Lower leg skin (tissue), 4 donors: ENCODE results near the gene PLCG1. TPM values are rescaled to one million over a fixed set of nuclear protein-coding genes. Genes with fewer than 3 reads are reported as not detected.

Experiments used
- DNase-seq, 2 donors: peaks; one replicate each; pipeline ENCODE4 v3.0.0-alpha.2; 2019; ENCODE audit warnings: low spot score in 2 of 2
- H3K4me3 ChIP-seq: fragments of 200-600 bp; sonication (generic); 2 replicates; pipeline ENCODE4 v1.5.1; 2017; ENCODE audit warnings: mild to moderate bottlenecking, low read depth; ENCODE audit not compliant: poor library complexity, severe bottlenecking
- POLR2A ChIP-seq, 2 donors: fragments of 450-650 bp; IDR thresholded peaks; one replicate each; pipeline ENCODE4 v1.6.1; 2016 to 2017; ENCODE audit warnings: antibody characterized with exemption in 2 of 2, mild to moderate bottlenecking in 1 of 2, moderate library complexity in 1 of 2
- WGBS, 2 donors: methylation state at CpG; one replicate each; pipeline ENCODE4 v1.1.5; 2018; 5-methylcytosine and 5-hydroxymethylcytosine counted together
- intact Hi-C: fragments of 100-400 bp; cut with DNase I; formaldehyde crosslinking; loops from one replicate; pipeline ENCODE4 v1.15.0; 2023; ENCODE audit warnings: low total_unique reads
- total RNA-seq, 4 donors: library from RNA; depleted of rRNA; stranded (reverse); fragments of >200 nt; gene quantifications; one replicate each; pipeline ENCODE4 v1.1.0, GENCODE V29; 2016
- TF ChIP-seq, protein P1 (sequence below), 3 donors: fragments of 450-650 bp; IDR thresholded peaks; one replicate each; pipeline ENCODE4 v1.5.1; 2016; ENCODE audit warnings: antibody characterized with exemption in 3 of 3, mild to moderate bottlenecking in 3 of 3, moderate library complexity in 2 of 3

PLCG1 gene
- total RNA-seq, 4 donors from 2014 or later = 59.0 to 138 (median 72.5) TPM

DNA sequence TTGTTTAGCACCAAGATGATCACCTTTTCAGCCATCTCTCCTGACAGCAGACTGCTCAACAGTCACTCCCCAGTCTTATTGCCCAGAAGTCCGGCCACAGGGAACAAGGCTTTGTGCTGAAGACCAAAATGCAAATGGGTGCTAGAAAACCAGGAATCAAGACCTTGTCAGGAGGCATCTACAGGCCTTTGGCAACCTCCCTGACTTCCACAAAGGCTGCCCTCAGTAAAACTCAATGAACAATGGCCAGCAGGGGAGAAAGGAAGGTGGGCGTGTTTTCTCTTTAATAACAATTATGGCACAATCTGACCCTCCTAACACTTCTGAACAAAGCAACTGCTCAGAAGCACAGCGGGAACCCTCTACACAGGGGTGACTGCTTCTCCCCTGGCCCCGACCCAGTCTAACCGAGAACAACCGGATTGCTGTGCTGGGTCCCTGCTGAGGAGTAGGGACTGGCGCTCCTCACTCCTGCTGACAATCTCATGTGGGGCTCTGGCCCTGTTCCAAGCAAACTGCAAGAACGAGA, 41.6 kb downstream of the PLCG1 start:
- WGBS, 2 donors = 72 to 74% methylated on average over 8 of the region's 8 CpGs
- peak; percentile 14 to 69 for DNase-seq
- no peak overlapping the region for H3K4me3 ChIP-seq
- no peak for TF ChIP-seq POLR2A (IDR thresholded peaks at IDR 0.05)
- TF ChIP-seq, protein P1, sequence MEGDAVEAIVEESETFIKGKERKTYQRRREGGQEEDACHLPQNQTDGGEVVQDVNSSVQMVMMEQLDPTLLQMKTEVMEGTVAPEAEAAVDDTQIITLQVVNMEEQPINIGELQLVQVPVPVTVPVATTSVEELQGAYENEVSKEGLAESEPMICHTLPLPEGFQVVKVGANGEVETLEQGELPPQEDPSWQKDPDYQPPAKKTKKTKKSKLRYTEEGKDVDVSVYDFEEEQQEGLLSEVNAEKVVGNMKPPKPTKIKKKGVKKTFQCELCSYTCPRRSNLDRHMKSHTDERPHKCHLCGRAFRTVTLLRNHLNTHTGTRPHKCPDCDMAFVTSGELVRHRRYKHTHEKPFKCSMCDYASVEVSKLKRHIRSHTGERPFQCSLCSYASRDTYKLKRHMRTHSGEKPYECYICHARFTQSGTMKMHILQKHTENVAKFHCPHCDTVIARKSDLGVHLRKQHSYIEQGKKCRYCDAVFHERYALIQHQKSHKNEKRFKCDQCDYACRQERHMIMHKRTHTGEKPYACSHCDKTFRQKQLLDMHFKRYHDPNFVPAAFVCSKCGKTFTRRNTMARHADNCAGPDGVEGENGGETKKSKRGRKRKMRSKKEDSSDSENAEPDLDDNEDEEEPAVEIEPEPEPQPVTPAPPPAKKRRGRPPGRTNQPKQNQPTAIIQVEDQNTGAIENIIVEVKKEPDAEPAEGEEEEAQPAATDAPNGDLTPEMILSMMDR (IDR thresholded peaks at IDR 0.05) = no peak
- intact Hi-C loops = loop anchor here (10.0 kb wide), 1 partner anchor 66 kb away; no protein-coding TSS in a partner anchor

DNA sequence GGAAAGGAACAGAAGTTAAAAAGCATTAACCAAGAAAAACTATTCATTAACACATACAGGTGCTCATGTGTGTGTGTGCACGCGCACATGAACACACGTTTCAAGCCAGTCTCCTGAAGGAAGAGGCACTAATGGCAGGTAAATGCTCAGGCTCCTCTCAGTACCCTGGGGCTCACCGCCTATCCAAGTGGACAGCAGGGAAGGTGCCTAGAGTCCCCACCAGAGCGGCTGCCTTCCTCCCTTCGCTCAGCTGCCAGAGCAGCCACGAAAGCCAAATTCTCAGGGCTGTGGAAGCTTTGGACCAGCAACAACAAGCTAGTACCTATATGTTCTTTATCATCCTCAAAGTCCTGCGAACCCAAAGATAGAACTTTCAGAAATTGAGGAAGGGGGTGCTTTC, 42.6 kb downstream of the PLCG1 start:
- H3K4me3 ChIP-seq = no peak overlapping the region
- DNase-seq = peak; percentile 6 to 50
- intact Hi-C loops = loop anchor here (10.0 kb wide), 1 partner anchor 65 kb away; no protein-coding TSS in a partner anchor
- WGBS, 2 donors = 97 to 99% methylated on average over 8 of the region's 8 CpGs
- TF ChIP-seq, protein P1 (IDR thresholded peaks at IDR 0.05) = no peak
- no peak for TF ChIP-seq POLR2A (IDR thresholded peaks at IDR 0.05)

DNA sequence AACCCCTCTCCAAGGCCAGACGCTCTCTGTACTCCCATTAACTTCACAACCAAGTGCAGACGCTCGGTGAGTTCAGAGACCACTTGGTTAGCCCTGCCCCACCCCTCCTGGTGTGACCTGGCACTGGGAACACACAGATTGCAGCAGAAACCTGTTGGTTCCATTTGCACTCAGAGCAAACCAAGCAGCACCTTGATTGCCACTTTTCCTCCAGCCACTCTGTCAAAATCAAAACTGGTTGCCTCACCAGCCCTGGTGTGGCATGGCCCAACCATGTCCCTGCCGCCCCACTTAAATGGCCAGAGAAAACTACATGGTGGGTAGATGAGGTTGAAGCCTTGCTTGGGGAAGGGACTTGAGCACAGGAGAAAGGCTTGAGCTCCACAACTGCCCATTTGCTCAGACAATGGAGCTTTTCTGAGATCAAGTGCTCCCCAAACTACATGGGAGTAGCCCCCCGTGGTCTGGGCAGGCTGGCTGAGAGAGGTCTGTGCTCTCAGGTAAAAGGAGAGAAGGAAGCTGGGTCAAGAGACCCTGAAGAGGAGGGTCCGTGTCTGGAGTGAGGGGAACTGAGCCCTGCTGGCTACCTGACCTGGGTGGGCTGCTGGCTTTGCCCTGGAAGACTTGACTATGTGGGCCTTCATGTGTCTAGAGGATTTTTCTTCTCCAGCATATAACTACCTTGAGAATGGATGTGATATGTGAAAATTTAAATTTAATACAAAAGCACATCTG, 43.4 kb downstream of the PLCG1 start:
- 92 to 96% methylated on average over 6 of the region's 6 CpGs for WGBS, 2 donors
- peak; percentile 6 to 72 for DNase-seq
- intact Hi-C loops = no loop called here
- H3K4me3 ChIP-seq = no peak overlapping the region
- no peak for TF ChIP-seq POLR2A (IDR thresholded peaks at IDR 0.05)
- TF ChIP-seq, protein P1 (IDR thresholded peaks at IDR 0.05) = no peak

DNA sequence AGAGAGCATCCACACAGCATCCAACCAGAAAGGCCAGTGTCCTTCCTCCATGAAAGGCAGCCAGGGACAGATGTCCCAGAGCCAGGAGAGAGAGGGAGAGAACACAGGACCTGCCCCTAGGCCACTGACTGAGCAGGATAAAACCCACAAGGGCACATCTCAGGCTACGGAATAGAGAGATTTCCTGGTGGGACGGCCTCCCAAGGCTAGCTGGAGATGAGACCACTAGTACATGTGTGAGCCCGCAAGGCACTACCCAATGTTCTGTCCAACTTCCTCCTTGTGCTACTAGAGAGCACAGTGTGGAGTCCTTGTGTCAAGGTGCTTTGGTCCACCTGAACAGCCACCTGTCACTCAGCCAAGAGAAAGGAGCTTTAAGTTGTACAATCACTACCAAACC, 44.2 kb downstream of the PLCG1 start:
- peak; percentile 11 to 56 for DNase-seq
- intact Hi-C loops = no loop called here
- TF ChIP-seq, protein P1 (IDR thresholded peaks at IDR 0.05) = no peak
- TF ChIP-seq POLR2A (IDR thresholded peaks at IDR 0.05) = no peak
- H3K4me3 ChIP-seq = no peak overlapping the region
- 86 to 95% methylated on average over 3 of the region's 3 CpGs for WGBS, 2 donors

DNA sequence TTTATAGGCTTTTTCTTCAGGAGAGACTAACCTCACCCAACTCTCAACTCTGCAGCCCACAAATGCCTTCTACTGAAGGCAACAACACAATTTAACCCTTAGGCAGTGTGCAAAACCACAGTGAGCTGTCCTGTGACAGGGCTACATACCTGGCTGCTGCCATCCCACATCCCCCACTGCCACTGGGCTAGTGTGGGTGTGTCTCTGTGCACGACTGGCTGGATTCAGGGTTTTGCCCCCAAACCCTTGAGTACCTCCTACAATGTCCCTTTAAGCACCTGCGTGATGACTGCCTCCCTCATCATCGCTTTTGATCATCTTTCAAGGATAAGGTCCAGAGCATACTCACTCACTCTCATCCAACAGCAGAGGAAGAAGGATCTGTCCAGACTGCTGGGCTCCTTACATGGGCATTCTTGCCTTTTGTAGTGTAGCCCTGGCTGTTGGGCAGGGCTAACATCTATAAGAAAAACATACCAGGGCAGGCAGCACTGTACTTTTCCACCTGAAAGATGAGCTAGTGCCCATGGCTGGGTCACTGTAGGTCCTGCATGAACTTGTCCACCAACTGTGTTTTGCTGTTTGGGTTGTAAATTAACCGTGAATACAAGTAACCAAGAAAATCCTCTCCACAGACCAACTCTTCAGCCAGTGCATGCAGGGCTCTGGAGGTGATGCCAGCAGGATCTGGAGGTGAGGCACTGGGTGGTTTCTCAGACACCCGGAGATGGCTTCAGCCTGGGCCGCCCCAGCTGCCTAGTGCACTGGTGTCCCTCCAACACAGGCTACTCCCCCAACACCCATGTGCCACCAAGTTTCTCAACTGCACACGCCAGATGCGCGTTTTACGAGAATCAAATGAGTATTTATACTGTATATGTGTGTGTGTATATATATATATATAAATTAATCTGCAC, 45.2 kb downstream of the PLCG1 start:
- WGBS, 2 donors = 85 to 95% methylated on average over 10 of the region's 10 CpGs
- intact Hi-C loops = no loop called here
- no peak overlapping the region for H3K4me3 ChIP-seq
- TF ChIP-seq, protein P1 (IDR thresholded peaks at IDR 0.05) = no peak
- no peak for TF ChIP-seq POLR2A (IDR thresholded peaks at IDR 0.05)
- peak in 1 of 2 donors; percentile 76 for DNase-seq
